NOMO-1 (cell line): ENCODE results near the gene CEL.
A peak's percentile ranks its signal among the peaks of the same experiment; 100 is the strongest.
"Not testable (repeated sequence)": the region's sequence is repeated elsewhere in the genome, so short reads cannot be mapped to it uniquely, and the experiment has no call there.

Experiments
- DNase-seq, 2 experiments: peaks; one replicate each; lab custom pipeline; 2025; ENCODE audit not compliant: unreplicated experiment in 2 of 2; lab: John Stamatoyannopoulos, UW

The CEL gene

GRCh38 chr9:133046196-133046899 lies 15.4 kb upstream of the CEL start:
- DNase-seq = no peak

- no peak for DNase-seq
Observed at GRCh38 chr9:133046900-133047295, 14.9 kb upstream of the CEL start.

GRCh38 chr9:133048595-133048994 lies 13.2 kb upstream of the CEL start:
- no peak for DNase-seq

- no peak for DNase-seq
Observed at GRCh38 chr9:133049043-133049442, 12.7 kb upstream of the CEL start.

GRCh38 chr9:133050142-133050541 lies 11.6 kb upstream of the CEL start:
- no peak for DNase-seq

- no peak for DNase-seq
Observed at GRCh38 chr9:133050781-133051180, 11.0 kb upstream of the CEL start.

- no peak for DNase-seq
Observed at GRCh38 chr9:133051281-133051900, 10.4 kb upstream of the CEL start.

DNA sequence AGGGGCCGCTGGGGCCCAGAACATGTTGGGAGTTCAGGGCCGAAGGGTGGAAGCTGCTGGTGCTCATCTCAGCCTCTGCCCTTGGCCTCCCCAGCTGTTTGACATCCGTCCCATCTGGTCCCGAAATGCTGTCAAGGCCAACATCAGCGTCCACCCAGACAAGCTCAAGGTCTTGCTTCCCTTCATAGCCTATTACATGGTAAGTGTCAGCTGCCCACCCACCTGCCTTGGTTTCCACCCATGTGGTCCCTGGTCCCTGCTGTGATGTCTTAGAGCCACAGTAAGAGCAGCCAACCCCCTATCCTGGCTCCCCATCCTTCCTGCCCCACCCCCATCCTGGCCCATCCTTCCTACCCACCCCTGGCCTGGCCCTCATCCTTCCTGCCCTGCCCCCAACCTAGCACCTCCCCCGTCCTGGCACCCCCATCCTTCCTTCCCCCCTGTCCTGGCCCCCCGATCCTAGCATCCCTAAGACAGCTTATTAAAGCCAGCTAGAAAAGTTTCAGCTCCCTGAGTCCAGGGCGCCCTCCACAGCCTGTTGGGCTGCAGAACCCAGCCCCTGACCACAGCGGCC lies 9.7 kb upstream of the CEL start:
- DNase-seq = no peak

DNA sequence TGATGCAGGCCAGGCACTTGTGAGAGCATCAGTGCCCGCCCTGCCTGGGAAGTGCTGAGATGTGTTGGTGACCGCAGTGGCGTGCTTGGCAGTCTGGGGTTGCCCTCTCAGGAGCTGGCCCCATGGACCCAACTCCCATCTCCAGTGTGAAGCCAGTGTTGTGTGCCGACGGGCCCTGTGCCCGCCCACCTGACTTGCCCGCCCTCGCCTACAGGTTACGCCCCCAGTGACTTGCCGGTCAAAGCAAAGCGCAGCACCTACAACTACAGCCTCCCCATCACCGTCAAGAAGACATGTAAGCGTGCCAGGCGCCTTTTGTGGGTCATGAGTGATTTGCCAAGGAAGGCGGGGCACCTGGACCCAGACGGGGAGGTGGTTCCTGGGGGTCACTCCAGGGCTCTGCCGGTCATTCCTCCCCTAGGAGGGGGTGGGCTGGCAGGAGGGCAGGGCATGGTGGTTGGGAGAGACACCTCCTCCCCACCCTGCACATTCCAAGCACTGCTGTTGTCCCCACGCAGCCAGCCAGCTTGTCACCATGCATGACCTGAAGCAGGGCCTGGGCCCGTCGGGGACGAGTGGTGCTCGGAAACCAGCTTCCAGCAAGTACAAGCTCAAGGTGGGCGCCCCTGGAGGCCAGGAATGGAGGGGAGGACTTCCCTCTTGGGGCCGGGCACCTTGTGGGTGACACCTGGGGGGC lies 7.4 kb upstream of the CEL start:
- DNase-seq = no peak

DNA sequence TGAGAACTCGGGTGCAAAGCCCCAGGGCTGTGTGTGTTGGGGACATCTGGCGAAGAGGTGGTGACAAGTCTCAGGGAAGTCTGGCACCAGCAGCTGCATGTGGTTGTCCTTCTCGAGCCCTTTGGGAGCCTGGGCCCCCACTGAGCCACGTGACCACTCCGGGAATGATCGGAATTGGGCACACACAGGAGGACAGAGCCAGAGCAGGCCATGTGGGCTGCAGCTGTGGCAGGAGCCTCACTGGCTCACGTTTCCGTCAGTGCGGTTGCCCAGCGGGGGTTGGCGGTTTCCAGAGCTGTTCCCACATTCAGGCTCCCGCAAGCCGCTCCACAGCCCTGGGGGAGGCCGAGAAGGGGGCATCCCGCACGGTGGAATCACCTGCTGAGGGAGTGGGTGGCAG lies 6.8 kb upstream of the CEL start:
- DNase-seq = no peak

GRCh38 chr9:133055788-133056420 lies 5.9 kb upstream of the CEL start:
- no peak for DNase-seq

GRCh38 chr9:133056533-133056932 lies 5.2 kb upstream of the CEL start:
- DNase-seq = no peak

DNA sequence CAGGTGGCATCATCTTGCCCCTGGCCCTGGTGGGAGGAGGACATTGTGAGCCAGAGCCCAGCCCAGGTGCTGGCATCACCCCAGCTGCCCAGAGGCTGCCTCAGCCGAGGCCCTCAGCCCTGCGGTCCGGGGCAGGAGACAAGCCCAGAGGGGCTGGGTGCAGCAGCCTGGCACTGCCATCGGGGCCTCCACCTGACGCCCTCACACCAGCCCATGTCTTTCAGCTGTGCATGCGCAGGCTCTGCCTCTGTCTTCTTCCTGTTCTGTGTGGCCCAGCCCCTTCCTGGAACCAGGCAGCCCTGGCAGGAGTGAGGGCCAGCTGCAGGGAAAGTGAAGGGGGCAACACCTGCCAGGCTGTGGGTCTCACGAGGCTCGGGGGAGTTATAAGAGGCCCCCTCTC lies 4.8 kb upstream of the CEL start:
- no peak for DNase-seq

DNA sequence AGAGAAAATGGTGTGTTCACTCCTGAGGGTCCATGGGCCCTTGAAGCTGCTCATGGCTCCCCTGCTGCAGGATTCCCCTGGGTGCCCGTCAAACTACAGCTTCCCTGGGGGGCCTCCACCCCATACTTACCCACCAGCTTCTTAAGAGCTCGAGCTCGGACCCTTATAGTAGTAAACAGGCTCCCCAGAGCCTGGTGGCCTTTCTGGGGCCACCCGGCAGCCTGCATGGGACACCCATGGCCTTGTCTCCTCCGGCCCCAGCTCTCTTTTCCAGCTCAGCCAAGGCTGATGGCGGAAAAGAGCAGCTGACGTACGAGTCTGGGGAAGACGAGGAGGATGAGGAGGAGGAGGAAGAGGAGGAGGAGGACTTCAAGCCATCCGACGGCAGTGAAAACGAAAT lies 4.2 kb upstream of the CEL start:
- DNase-seq = no peak

GRCh38 chr9:133058071-133058470 lies 3.7 kb upstream of the CEL start:
- no peak for DNase-seq

- DNase-seq = no peak
Observed at GRCh38 chr9:133058550-133059320, 3.0 kb upstream of the CEL start.

- no peak for DNase-seq
Observed at GRCh38 chr9:133059623-133060022, 2.2 kb upstream of the CEL start.

DNA sequence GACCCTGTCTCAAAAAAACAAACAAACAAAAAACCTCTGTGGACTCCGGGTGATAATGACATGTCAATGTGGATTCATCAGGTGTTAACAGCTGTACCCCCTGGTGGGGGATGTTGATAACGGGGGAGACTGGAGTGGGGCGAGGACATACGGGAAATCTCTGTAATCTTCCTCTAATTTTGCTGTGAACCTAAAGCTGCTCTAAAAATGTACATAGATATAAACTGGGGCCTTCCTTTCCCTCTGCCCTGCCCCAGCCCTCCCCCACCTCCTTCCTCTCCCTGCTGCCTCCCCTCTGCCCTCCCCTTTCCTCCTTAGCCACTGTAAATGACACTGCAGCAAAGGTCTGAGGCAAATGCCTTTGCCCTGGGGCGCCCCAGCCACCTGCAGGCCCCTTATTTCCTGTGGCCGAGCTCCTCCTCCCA lies 1.4 kb upstream of the CEL start:
- peak; percentile 34 to 49 for DNase-seq

GRCh38 chr9:133061019-133061763 lies 590 bp upstream of the CEL start:
- DNase-seq = not testable (repeated sequence)

DNA sequence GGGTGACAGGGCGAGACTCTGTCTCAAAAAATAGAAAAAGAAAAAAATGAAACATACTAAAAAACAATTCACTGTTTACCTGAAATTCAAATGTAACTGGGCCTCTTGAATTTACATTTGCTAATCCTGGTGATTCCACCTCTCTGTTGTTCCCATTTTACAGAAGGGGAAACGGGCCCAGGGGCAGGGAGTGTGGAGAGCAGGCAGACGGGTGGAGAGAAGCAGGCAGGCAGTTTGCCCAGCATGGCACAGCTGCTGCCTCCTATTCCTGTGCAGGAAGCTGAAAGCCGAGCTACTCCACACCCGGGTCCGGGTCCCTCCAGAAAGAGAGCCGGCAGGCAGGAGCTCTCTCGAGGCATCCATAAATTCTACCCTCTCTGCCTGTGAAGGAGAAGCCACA lies 788 bp downstream of the CEL start:
- not testable (repeated sequence) for DNase-seq
